HG02870 (cell line): Measurements from ENCODE around the gene IP6K3.

Experiments
- ATAC-seq: cut with Tn5 transposase; IDR thresholded peaks from one replicate; pipeline ENCODE4 v1.9.1; 2021; ENCODE audit warnings: mild to moderate bottlenecking, moderate library complexity; ENCODE audit not compliant: unreplicated experiment

IP6K3 gene

DNA sequence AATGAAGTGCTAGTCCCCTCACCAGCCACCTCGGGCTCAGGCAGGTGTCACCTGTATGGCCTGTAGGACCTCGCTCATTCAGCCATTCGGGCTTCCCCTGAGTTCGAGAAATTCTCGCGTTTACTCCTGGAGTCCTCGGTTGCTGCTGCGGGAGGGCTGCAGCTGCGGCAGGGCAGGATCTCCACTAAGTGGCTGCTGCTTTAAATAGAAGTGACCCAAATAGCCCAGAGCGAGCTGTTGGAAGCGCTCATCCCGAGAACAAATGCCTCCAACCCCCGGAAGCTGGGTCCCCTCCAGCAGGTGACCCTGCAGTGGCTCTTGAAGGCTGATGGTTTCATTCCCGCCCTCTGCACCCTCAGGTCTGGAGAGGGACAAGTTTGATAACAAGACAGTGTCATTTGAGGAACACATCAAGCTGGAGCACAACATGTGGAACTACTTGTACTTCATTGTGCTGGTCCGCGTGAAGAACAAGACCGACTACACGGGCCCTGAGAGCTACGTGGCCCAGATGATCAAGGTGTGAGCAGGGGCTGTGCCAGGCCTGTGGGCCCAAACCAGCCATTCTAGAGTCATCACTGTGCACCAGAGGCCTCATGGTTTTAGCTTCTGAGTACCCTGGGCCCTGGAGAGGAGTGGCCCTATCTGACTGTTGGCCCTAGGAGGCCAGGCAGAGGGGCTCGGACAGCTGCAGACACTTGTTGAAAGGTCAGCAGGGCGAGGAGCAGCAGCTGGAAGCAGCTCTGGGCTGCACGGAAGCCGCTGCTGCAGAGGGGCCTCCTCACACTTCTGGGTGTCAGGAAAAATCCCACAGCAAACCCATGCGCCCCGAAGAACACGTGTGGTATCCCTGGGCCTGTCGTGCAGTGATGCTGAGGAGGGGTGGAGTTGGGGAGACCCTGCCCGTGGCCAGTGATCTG lies 53.3 kb downstream of the IP6K3 start:
- no peak for ATAC-seq

DNA sequence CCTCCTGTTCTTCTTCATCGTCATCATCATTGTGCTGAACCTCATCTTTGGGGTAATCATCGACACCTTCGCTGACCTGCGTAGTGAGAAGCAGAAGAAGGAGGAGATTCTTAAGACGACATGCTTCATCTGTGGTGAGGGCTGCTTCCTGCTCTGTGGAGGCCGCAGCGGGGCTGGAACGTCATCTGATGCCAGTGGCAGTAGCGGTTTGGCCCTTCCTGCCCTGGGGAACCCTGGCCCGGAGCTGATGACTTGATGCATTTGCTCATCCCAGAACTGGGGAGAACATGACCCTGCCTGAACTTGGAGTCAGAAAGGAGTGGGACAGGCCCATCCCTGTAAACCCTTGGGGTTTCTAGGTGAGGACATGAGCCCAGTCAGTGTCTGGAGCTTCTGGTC lies 53.9 kb downstream of the IP6K3 start:
- no peak for ATAC-seq

DNA sequence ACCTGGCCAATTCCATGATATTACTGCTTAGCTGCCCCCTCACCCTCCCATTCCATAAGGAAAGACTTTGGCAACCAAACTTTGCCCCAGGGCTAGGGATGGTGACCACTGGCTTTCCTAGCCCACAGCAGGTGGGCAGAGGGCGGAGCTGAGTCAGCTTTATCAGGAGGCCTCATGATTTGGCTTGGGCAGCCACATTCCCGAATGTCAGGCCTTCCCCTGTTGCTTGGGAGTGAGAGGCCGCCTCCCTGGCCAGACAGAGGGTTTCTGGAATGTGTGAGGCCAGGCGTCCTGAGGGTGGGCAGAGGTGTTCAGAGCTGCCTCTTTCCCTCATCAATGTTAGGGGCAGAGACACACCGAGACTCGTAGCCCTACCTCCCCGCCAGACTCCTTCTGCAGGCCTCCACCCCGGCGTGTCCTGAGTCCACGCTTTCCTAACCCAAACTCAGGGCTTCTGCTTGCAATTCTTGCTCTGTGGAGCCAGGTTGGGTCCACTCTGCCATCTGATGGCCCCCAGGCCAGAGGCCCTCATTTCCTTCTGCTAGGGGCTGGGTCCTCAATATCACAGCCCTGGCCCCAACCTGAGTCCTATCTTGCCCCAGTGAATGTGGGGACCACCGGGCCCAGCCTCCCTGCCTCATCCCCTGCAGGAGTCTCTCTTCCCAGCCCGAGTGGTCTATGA lies 54.5 kb downstream of the IP6K3 start:
- ATAC-seq, result no peak

DNA sequence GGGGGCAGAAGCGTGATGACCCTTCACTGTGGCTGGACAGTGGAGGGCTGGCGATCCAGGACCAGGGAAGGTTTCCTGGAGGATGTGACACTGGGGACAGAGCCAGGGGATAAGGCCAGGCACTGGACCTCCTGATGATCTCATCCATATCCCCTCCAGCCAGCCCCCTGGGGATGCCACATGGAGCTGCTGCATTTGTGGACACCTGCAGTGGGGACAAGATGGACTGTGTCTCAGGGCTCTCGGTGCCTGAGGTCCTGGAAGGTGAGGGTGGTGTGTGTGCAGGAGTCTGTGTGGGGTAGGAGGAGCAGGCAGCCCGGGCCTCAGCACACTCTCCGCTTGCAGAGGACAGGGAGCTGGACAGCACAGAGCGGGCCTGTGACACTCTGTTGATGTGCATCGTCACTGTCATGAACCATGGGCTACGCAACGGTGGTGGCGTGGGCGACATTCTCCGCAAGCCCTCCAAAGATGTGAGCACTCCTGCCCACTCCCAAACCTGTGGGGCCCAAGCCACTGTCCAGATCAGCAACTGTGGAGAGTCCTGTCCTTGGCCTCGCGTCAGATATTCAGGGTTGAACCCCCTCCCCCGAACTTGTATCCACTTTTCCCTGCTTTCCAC lies 55.1 kb downstream of the IP6K3 start:
- ATAC-seq, result no peak

DNA sequence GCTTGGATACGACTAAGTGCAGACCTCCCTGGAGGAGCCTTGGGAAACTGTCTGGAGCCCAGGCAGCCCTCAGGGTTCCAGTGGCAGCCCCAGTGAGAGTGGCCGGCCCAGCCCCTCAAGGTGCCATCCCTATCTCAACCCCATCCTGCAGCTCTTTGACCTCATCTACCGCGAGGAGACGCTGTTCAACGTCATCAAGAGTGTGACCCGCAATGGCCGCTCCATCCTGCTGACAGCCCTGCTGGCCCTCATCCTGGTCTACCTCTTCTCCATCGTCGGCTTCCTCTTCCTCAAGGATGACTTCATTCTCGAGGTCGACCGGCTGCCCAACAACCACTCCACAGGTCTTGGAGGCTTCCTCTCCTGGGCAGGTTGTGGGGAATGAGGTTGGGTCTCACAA lies 55.9 kb downstream of the IP6K3 start:
- ATAC-seq, result no peak

DNA sequence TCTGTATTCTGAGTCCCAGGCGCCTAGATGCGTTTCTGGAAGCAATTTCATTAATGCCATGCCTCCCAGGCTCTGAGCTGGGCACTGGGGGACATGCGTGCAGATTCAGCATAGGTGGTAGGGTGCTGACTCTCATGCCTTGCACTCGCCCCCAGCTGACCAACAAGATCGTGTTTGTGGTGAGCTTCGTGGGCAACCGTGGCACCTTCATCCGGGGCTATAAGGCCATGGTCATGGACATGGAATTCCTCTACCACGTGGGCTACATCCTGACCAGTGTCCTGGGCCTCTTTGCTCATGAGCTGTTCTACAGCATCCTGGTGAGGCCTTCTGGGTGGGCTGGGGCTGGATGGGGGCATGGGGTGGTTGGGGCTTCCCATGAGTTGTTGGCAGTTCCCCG lies 56.8 kb downstream of the IP6K3 start:
- ATAC-seq, result no peak

DNA sequence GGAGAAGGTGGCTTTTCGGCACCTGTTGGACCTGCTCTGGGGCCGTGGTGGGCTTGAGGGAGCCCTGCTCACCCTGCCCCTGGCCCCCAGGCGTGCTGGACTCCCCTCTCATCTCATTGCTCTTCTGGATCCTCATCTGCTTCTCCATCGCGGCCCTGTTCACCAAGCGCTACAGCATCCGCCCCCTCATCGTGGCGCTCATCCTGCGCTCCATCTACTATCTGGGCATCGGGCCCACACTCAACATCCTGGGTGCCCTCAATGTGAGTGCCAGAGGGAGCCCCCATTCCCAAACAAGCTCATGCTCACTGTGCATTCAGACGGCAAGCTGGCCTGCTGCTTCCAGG lies 57.6 kb downstream of the IP6K3 start:
- ATAC-seq, result no peak

DNA sequence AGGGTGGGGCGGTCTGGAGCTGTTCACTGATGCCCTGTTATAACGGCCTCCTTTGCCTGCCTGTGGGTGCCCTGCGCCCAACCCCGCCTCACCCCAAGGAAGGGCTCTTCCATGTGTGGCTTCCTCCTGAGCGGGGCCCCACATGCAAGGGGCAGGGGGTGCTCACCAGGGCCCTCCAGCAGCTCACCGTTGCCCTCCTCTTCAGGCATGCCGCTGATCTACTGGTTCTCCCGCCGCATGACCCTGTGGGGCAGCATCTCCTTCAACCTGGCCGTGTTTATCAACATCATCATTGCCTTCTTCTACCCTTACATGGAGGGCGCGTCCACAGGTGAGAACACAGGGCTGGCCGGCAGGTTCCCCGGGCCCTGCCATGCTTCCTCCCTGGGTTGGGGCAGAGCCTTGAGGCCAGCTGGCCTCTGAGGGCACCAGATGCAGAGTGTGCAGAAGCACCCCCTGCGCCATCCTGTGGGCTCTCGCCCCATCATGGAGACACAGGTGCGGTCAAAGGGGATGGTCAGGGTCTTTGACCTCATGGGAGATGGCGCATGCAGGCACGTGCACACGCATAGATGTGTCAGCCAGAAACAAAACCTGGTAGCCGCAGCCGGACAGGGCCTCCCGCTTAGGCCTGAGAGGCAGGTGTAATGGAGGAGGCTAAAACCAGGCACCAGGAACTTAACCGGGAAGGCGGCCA lies 58.1 kb downstream of the IP6K3 start:
- ATAC-seq, result no peak

DNA sequence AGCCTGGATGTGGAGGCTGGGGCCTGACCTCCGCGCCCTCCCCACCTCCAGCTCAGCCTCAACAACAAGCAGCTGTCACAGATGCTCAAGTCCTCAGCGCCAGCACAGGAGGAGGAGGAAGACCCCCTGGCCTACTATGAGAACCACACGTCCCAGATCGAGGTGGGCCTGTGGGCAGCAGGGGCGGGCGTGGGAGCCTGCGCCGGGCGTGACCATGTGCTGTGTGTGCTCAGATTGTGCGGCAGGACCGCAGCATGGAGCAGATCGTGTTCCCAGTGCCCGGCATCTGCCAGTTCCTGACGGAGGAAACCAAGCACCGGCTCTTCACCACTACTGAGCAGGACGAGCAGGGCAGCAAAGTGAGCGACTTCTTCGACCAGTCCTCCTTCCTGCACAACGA lies 58.7 kb downstream of the IP6K3 start:
- no peak for ATAC-seq

DNA sequence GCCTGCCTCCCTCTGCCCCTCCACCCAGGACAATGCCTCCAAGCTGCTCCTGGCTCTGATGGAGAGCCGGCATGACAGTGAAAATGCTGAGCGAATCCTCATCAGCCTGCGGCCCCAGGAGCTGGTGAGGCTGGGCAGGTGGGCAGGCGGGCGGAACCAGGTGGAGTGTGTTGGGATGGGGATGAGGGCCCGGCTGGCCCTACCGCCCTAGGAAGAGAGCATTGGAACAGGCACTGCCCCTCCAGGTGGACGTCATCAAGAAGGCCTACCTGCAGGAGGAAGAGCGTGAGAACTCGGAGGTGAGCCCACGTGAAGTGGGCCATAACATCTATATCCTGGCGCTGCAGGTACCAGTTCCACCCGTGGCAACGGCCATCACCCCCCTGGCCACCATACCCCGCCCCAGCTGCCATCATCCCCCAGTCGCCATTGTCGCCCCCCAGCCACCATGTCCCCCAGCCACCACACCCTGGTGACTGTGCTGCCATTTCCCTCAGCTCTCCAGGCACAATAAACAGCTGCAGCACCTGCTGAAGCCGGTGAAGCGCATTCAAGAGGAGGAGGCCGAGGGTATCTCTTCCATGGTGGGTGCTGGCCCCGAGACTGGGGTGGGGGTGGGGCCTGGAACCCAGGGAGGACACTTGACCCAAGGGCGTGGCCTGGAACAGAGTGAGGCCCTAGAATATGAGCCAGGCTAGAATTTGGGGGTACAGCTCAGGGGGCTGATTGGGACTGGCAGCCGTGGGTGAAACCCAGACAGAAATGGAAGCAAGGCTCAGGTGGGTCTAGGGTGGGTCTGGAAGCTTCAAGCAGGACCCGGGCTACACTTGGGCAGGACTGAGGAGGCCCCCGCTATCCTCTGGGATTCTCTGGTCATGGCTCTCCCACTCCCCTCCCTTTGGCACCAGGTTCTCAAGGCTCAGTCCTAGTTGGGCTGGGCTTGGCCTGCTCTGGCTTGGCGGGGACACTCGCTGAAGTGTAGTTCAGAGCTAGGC lies 59.4 kb downstream of the IP6K3 start:
- ATAC-seq, result no peak

DNA sequence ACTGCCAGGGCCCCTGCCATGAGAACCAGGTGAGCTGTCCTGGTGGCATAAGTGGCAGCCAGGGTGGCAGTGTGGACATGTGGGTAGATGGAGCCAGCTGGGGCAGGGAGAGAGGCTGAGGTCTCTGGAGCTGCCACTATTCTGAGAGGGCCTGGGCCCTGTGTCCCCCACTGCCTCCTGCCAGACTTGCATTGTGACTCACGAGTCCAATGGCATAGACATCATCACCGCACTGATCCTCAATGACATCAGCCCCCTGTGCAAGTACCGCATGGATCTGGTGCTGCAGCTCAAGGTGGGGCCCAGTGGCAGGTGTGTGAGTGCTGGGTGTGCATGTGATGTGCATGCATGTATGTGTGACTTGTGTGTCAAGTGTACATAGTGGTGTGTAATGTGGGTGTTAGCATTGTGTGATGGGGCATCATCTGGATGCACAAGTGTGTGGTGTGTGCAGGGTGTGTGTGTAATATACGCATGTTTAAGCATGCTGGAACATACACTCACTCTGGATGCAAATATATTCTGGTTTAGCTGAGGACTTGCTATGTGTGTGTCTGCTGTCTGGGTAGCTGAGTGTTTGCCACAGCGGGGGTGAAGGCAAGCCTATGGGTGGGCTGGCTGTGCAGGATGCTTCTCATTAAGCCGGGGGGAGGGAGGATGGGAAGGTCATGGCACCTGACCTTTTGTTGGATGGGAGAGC lies 60.3 kb downstream of the IP6K3 start:
- no peak for ATAC-seq

DNA sequence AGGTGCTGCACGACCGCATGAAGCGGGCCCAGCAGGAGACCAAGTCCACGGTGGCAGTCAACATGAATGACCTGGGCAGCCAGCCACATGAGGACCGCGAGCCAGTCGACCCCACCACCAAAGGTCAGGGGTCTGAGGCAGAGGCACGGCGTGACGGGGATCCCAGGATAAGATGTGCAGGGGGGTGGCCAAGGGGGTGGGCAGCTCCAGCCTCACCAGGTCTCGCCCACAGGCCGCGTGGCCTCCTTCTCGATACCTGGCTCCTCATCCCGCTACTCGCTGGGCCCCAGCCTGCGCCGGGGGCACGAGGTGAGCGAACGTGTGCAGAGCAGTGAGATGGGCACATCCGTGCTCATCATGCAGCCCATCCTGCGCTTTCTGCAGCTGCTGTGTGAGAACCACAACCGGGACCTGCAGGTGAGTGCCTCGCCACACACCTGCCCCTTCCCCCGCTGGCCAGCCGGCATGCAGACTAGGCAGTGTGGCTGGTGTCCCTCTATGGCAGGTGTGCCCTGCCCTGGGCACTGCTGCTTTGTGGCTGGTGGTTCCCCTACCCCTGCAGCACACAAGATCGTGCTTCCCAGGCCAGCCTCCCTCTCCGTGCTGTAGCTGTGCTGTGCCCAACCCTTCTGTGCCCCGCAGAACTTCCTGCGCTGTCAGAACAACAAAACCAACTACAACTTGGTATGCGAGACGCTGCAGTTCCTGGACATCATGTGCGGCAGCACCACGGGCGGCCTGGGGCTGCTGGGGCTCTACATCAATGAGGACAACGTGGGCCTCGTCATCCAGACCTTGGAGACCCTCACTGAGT lies 61.1 kb downstream of the IP6K3 start:
- no peak for ATAC-seq

DNA sequence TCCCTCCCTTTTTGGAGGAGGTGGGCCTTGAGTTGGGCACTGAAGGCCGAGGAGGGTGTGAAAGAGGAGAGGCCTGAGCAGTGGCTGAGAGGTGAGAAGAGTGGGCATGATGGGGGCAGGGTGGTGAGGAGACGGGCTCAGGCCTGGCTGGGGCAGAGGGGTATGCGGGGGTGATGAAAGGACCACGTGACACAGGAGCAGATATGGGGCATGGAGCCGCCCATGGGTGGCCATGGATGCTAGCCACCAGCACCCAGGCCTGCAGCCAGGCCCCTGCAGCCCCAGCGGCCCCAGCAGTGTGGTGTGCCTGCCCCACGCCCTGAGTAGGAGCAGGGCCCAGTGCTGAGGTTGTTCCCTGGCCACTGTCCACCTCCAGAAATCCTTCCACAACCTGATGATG lies 61.7 kb downstream of the IP6K3 start:
- ATAC-seq, result no peak

DNA sequence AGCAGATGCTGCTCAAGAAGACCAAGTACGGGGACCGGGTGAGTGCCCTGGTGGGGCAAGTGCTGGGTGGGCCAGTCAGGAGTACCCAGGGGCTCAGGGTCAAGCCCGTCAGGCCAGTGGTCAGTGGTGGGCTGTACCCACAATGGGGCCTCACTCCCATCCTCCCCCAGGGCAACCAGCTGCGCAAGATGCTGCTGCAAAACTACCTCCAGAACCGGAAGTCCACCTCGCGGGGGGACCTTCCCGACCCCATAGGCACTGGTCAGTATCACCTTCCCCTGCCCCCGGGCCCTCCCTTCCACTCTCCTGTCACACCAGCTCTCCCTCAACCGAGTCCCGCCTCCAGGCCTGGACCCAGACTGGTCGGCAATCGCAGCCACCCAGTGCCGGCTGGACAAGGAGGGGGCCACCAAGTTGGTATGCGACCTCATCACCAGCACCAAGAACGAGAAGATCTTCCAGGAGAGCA lies 62.2 kb downstream of the IP6K3 start:
- no peak for ATAC-seq

DNA sequence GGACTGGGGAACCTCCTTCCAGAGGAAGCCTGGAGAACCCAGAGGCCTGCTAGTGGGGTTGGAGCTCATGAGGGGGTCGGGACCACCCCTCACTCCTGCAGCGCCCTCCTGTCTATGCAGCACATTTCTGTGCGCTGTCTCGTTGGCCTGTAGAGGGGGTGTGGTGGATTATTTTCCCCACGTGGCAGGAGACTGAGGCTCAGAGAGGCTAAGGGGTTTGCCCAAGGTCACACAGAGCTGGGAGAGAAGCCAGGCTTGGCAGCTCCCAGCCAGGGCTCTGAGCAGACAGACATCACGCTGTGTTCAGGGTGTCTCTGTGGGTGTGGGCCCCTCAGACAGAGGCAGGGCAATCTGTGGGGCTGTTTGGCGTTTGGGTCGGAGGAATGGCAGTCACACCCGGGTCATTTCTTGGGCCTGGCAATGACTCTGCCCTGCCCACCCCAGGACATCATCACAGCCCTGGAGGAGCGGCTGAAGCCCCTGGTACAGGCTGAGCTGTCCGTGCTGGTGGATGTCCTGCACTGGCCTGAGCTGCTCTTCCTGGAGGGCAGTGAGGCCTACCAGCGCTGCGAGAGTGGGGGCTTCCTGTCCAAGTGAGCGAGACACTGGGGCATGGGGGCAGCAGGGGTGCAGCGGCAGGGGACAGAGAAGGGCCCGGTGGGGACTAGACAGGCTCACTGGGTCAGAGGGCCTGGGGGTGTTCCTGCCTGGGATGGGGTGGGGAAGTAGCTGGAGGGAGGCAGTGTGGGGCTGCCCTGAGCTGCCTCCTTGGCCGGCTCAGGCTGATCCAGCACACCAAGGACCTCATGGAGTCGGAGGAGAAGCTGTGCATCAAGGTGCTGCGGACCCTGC lies 62.9 kb downstream of the IP6K3 start:
- ATAC-seq, result no peak

DNA sequence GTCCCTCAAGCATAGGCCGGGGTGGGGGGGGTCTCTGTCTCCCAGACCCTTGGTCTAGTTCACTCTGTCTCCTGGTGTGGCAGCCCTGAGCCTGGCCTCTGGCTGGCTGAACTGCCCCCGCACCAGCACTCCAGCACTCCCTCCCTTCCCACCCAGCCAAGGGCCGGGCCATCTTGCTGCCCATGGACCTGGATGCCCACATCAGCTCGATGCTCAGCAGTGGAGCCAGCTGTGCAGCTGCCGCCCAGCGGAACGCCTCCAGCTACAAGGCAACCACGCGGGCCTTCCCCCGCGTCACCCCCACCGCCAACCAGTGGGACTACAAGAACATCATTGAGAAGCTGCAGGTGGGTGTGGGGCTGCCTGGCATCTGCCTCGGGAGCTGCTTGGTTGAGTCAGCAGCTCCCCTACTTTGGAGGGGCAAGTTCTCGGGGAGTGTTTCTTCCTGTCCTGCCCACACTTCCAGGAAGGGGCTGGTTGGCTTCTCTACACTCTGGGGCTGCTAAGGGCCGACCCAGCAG lies 63.6 kb downstream of the IP6K3 start:
- ATAC-seq, result no peak

DNA sequence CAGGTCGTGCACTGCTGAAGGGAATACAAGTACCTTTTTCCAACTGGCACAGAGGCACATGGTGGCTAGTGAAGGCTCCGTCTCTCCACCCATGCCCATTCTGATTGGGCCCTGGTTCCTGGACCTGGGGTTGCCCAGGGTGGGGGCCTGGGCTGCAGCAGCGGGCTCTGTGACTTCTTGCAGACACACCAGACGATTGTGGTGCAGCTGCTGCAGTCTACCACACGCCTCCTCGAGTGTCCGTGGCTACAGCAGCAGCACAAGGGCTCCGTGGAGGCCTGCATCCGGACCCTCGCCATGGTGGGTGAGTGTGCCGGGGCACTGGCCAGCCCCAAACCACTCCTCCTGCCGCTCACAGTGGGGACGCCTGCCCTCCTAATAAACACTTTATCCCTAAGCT lies 64.4 kb downstream of the IP6K3 start:
- ATAC-seq, result no peak

DNA sequence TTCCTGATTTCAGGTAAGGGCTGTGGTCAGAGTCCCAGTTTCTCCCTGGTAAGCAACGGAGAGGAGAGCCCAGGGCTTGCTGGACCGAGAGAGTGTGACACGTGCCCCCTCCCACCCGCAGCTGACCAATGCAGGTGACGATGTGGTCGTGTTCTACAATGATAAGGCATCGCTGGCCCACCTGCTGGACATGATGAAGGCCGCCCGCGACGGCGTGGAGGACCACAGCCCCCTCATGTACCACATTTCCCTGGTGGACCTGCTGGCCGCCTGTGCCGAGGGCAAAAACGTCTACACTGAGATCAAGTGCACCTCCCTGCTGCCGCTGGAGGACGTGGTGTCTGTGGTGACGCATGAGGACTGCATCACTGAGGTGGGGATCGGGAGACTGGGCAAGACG lies 66.9 kb downstream of the IP6K3 start:
- ATAC-seq, result no peak
